GM12801 (cell line): ENCODE results near the gene XXYLT1.

Source experiments
- CTCF ChIP-seq: IDR thresholded peaks from one replicate; pipeline ENCODE4 v1.5.1; 2011; ENCODE audit warnings: control low read depth; ENCODE audit not compliant: insufficient read length; ENCODE audit errors: extremely low read depth

The XXYLT1 gene

GRCh38 chr3:195082811-195083210 is 188.1 kb downstream of the XXYLT1 start:
- no peak for TF ChIP-seq CTCF

- no peak for TF ChIP-seq CTCF
Measured at GRCh38 chr3:195081242-195081963, 189.6 kb downstream of the XXYLT1 start.

- no peak for TF ChIP-seq CTCF
Measured at GRCh38 chr3:195080571-195081151, 190.3 kb downstream of the XXYLT1 start.

- no peak for TF ChIP-seq CTCF
Measured at GRCh38 chr3:195080125-195080524, 190.8 kb downstream of the XXYLT1 start.

GRCh38 chr3:195079636-195080035 is 191.3 kb downstream of the XXYLT1 start:
- no peak for TF ChIP-seq CTCF

- TF ChIP-seq CTCF: no peak
Measured at GRCh38 chr3:195078891-195079440, 192.0 kb downstream of the XXYLT1 start.

- no peak for TF ChIP-seq CTCF
Measured at GRCh38 chr3:195077611-195078540, 193.1 kb downstream of the XXYLT1 start.
